Stimulated activated naive B cell treated with anti-CD40 and anti-IgM and Interleukin-4, amounts not matched to agents 10 μg/mL and 1 μg/mL and 100 μg/mL, for 72 hours (primary cell): ENCODE data around the gene P2RX6.
"Not testable (repeated sequence)": the region's sequence is repeated elsewhere in the genome, so short reads cannot be mapped to it uniquely, and the experiment has no call there.

Experiments used
- ATAC-seq, 2 donors: fragments of 150-1000 bp; cut with Tn5 transposase; replicated peaks; 2 replicates each; pipeline ENCODE4 v1.10.0; 2021; ENCODE audit warnings: moderate library complexity in 1 of 2
- DNase-seq: peaks from one replicate; pipeline ENCODE4 v3.0.0; 2021
- H3K27ac Mint-ChIP-seq: one replicate; pipeline ENCODE4 v1.8.0; 2022; ENCODE audit warnings: mild to moderate bottlenecking, mixed read lengths
- H3K27me3 Mint-ChIP-seq, 2 donors: one replicate each; pipeline ENCODE4 v1.8.0; 2022; ENCODE audit warnings: mixed read lengths in 2 of 2
- H3K36me3 Mint-ChIP-seq, 2 donors: one replicate each; pipeline ENCODE4 v1.8.0; 2022; ENCODE audit warnings: mixed read lengths in 2 of 2, mild to moderate bottlenecking in 1 of 2
- H3K4me1 Mint-ChIP-seq, 2 donors: one replicate each; pipeline ENCODE4 v1.8.0; 2022; ENCODE audit warnings: mixed read lengths in 2 of 2, mild to moderate bottlenecking in 1 of 2
- H3K4me3 Mint-ChIP-seq, 2 donors: one replicate each; pipeline ENCODE4 v1.8.0; 2022; ENCODE audit warnings: mild to moderate bottlenecking in 2 of 2, mixed read lengths in 2 of 2, moderate library complexity in 1 of 2
- H3K9me3 Mint-ChIP-seq, 2 donors: one replicate each; pipeline ENCODE4 v1.8.0; 2022; ENCODE audit warnings: mixed read lengths in 2 of 2, mild to moderate bottlenecking in 1 of 2

P2RX6 gene

GRCh38 chr22:21014726-21015465 lies at the start of gene P2RX6:
Gene P2RX6, plus strand, starts transcription at chr22:21015165. Its CDS starts 10 bp downstream, at chr22:21015175.
- ATAC-seq, result peak in 1 of 2 donors; percentile 15
- peak within 1 kb of the TSS; percentile 87 for H3K27ac Mint-ChIP-seq
- H3K27me3 Mint-ChIP-seq, result peaks cover 4 to 15% of the 10 kb centered on the region in 2 donors
- no peaks in the 10 kb centered on the region for H3K36me3 Mint-ChIP-seq
- H3K4me1 Mint-ChIP-seq, result peaks cover 20 to 25% of the 10 kb centered on the region in 2 donors
- H3K4me3 Mint-ChIP-seq, result peak within 1 kb of the TSS; percentile 85 to 90
- H3K9me3 Mint-ChIP-seq, result no peaks in the 10 kb centered on the region
- no peak for DNase-seq

DNA sequence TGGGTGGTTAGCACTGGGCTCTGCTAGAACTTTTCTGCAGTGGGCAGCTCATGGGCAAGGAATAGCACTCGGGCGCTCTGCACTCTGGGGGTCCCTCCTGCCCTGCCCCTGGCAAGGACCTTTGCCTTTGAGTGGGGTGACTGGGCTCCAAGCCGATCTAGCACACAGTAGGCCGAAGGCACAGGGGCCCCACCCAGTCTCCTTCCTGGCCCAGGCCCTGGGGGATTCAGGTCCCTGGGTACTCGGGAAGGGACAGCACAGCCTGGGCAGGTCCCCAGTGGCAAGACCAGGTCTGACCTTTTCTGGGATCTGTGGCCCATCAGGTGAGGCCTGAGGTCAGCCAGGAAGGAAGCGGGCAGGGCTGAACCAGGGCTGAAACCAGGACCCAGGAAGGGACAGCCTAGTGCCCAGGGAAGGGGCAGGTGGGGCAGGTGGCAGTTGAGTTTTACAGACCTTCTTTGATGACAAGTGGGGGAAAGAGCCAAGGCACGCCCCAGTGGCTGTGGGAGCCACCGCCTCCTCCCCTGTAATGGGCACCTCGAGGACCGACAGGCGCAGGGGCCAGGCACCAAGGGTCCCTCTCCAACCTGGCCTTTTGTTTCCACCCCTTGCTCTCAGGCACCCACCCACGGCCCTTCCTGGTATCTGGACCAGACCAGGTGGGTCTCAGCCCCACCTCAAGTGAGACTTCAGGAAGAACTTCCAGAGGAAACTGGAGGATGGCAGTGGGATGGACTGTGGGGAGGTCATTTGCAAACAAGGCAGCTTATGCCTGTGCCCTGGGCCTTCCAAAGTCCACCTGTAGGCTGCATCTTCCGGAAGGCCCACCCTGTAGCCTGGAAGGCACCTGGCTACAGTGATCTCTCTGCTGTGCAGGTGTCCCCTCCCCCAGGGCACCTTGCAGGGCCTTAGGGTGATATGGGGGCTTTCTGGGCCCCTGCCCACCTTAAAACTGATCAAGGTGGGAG lies 48.8 kb upstream of the P2RX6 start:
- Mint-ChIP-seq H3K9me3 (no peaks in the 10 kb centered on the region), H3K27me3 (peaks cover 13 to 20% of the 10 kb centered on the region in 2 donors), H3K36me3 (no peaks in the 10 kb centered on the region), H3K4me1 (peaks cover 25 to 60% of the 10 kb centered on the region in 2 donors), H3K27ac (no peak overlapping the region), H3K4me3 (peak overlapping the region in 1 of 2 donors; percentile 55)
- ATAC-seq, result no peak
- DNase-seq, result no peak

DNA sequence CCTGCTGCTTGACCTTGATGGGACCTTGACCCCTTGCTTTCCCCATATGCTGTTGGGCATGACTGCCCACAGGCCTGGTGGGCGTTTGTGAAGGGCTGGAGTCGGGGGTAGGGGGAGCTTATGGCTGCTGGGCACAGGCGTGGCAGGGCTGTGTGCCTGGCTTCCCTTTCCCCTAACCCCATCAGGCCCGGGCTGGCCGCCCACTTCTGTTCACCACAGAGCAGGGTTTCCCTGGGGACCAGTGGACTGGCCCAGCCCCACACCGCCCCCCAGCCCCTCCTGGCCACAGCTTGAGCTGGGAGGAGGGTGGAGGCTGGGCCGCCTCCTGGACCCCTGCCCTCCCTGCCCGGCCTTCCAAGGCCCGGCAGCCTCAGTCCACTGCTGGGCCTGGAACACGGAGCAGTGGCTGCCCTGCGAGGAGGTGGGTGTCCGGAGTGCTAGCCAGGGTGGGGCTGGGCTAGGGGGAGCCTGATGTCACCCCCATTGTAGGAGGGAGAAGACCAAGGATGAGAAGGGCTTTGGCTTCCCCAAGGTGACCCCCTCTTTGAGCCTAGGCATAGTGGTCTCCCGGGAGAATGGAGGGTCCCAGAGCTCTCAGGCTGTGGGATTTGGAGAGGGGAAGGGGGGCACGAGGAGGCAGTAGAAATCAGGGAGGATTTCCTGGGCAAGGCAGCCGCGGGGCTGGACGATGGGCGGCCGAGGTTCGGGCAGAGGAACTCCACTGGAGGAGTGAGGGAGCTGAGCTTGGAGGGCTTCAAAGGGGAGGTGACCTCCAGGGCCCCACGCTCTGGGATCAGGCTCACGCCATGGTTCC lies 47.9 kb upstream of the P2RX6 start, which contains the start of gene AIFM3:
Gene AIFM3 (plus strand): TSS at position 373 of the 814 bp plus-strand sequence. CDS start 690 bp downstream, outside the sequence.
- DNase-seq, result no peak
- H3K27ac Mint-ChIP-seq, result no peak within 1 kb of the TSS
- H3K9me3 Mint-ChIP-seq, result no peaks in the 10 kb centered on the region
- peaks cover 13 to 20% of the 10 kb centered on the region in 2 donors for H3K27me3 Mint-ChIP-seq
- H3K4me3 Mint-ChIP-seq, result no peak within 1 kb of the TSS
- H3K4me1 Mint-ChIP-seq, result peaks cover 23 to 61% of the 10 kb centered on the region in 2 donors
- no peak for ATAC-seq
- H3K36me3 Mint-ChIP-seq, result no peaks in the 10 kb centered on the region

GRCh38 chr22:20967697-20968211 lies 47.2 kb upstream of the P2RX6 start:
- DNase-seq (no peak), ATAC-seq (no peak)
- peaks cover 24 to 68% of the 10 kb centered on the region in 2 donors for H3K4me1 Mint-ChIP-seq
- H3K36me3 Mint-ChIP-seq, result no peaks in the 10 kb centered on the region
- H3K27ac Mint-ChIP-seq, result no peak overlapping the region
- H3K27me3 Mint-ChIP-seq, result peaks cover 13 to 18% of the 10 kb centered on the region in 2 donors
- no peak overlapping the region for H3K4me3 Mint-ChIP-seq
- no peaks in the 10 kb centered on the region for H3K9me3 Mint-ChIP-seq

- Mint-ChIP-seq H3K4me3 (no peak overlapping the region), H3K27ac (peak overlapping the region; percentile 42), H3K9me3 (no peaks in the 10 kb centered on the region), H3K27me3 (peaks cover 11% of the 10 kb centered on the region in 2 donors), H3K36me3 (no peaks in the 10 kb centered on the region), H3K4me1 (peaks cover 25 to 71% of the 10 kb centered on the region in 2 donors)
- ATAC-seq, result peak; percentile 76 to 82
- DNase-seq, result no peak
Observed at GRCh38 chr22:20968281-20968977, 46.5 kb upstream of the P2RX6 start.

- no peak overlapping the region for H3K27ac Mint-ChIP-seq
- H3K36me3 Mint-ChIP-seq, result no peaks in the 10 kb centered on the region
- H3K4me3 Mint-ChIP-seq, result no peak overlapping the region
- H3K27me3 Mint-ChIP-seq, result no peaks in the 10 kb centered on the region
- no peaks in the 10 kb centered on the region for H3K9me3 Mint-ChIP-seq
- ATAC-seq (no peak), DNase-seq (no peak)
- H3K4me1 Mint-ChIP-seq, result peaks cover 22 to 48% of the 10 kb centered on the region in 2 donors
Observed at GRCh38 chr22:20970939-20971657, 43.9 kb upstream of the P2RX6 start.

GRCh38 chr22:20972014-20972694 lies 42.8 kb upstream of the P2RX6 start:
- peak; percentile 22 to 24 for ATAC-seq
- H3K4me3 Mint-ChIP-seq, H3K27me3 Mint-ChIP-seq, H3K27ac Mint-ChIP-seq, H3K36me3 Mint-ChIP-seq, H3K9me3 Mint-ChIP-seq, DNase-seq: not testable (repeated sequence)
- H3K4me1 Mint-ChIP-seq, result peaks cover 22 to 43% of the 10 kb centered on the region in 2 donors

GRCh38 chr22:20972933-20973577 lies 41.9 kb upstream of the P2RX6 start:
- DNase-seq, result no peak
- H3K4me3 Mint-ChIP-seq, result no peak overlapping the region
- H3K9me3 Mint-ChIP-seq, result peaks cover 0 to 1% of the 10 kb centered on the region in 2 donors
- ATAC-seq, result no peak
- H3K27ac Mint-ChIP-seq, result no peak overlapping the region
- peaks cover 15 to 34% of the 10 kb centered on the region in 2 donors for H3K4me1 Mint-ChIP-seq
- H3K27me3 Mint-ChIP-seq, result peaks cover 0 to 9% of the 10 kb centered on the region in 2 donors
- no peaks in the 10 kb centered on the region for H3K36me3 Mint-ChIP-seq

GRCh38 chr22:20973634-20974286 lies 41.2 kb upstream of the P2RX6 start:
- H3K27me3 Mint-ChIP-seq, result peaks cover under 1 to 9% of the 10 kb centered on the region in 2 donors
- peaks cover under 1 to 1% of the 10 kb centered on the region in 2 donors for H3K36me3 Mint-ChIP-seq
- ATAC-seq (no peak), DNase-seq (no peak)
- no peak overlapping the region for H3K27ac Mint-ChIP-seq
- peaks cover 8 to 27% of the 10 kb centered on the region in 2 donors for H3K4me1 Mint-ChIP-seq
- H3K9me3 Mint-ChIP-seq, result peaks cover under 1 to 1% of the 10 kb centered on the region in 2 donors
- no peak overlapping the region for H3K4me3 Mint-ChIP-seq

GRCh38 chr22:20974336-20974955 lies 40.5 kb upstream of the P2RX6 start:
- DNase-seq (no peak), ATAC-seq (no peak)
- Mint-ChIP-seq H3K4me3 (no peak overlapping the region), H3K27me3 (peaks cover 4 to 16% of the 10 kb centered on the region in 2 donors), H3K9me3 (peaks cover 3 to 5% of the 10 kb centered on the region in 2 donors), H3K4me1 (peaks cover 11 to 30% of the 10 kb centered on the region in 2 donors), H3K36me3 (peaks cover 4 to 5% of the 10 kb centered on the region in 2 donors), H3K27ac (no peak overlapping the region)
